SJSA1 (cell line): ENCODE data around the gene WDR26. TPM values are rescaled to one million over a fixed set of nuclear protein-coding genes. Genes with fewer than 3 reads are reported as not detected.
A peak's percentile ranks its signal among the peaks of the same experiment; 100 is the strongest.
"Not testable (repeated sequence)": the region's sequence is repeated elsewhere in the genome, so short reads cannot be mapped to it uniquely, and the experiment has no call there.

Source experiments
- DNase-seq, 2 experiments: peaks; one replicate each; pipeline ENCODE4 v3.0.0-alpha.2; 2015 to 2020; ENCODE audit warnings: low spot score in 2 of 2, low read depth in 1 of 2
- H3K27ac ChIP-seq: fragments of 250-450 bp; sonication (Bioruptor Pico); 2 replicates; pipeline ENCODE4 v1.5.1; 2020; ENCODE audit warnings: mild to moderate bottlenecking, moderate library complexity
- H3K27me3 ChIP-seq: fragments of 250-450 bp; sonication (Bioruptor Pico); replicated peaks from 2 replicates; pipeline ENCODE4 v1.5.1; 2020; ENCODE audit warnings: mild to moderate bottlenecking, moderate library complexity
- H3K36me3 ChIP-seq: fragments of 250-450 bp; sonication (Bioruptor Pico); 2 replicates; pipeline ENCODE4 v1.5.1; 2020; ENCODE audit warnings: mild to moderate bottlenecking
- H3K4me1 ChIP-seq: fragments of 250-450 bp; sonication (Bioruptor Pico); replicated peaks from 2 replicates; pipeline ENCODE4 v1.6.1; 2021; ENCODE audit warnings: mild to moderate bottlenecking
- H3K4me3 ChIP-seq: fragments of 250-450 bp; sonication (Bioruptor Pico); 2 replicates; pipeline ENCODE4 v1.5.1; 2020; ENCODE audit warnings: mild to moderate bottlenecking
- H3K9me3 ChIP-seq: fragments of 250-450 bp; sonication (Bioruptor Pico); replicated peaks from 2 replicates; pipeline ENCODE4 v1.5.1; 2020; ENCODE audit warnings: mild to moderate bottlenecking
- total RNA-seq: library from RNA; depleted of rRNA; stranded (reverse); fragments of >200 nt; shearing (Covaris generic); gene quantifications from 2 replicates; pipeline ENCODE4 v1.2.3, GENCODE V29; 2014; rRNA removed

Gene WDR26
- total RNA-seq: 29.4 and 37.2 TPM in 2 replicates

GRCh38 chr1:224434691-224435317, at the start of gene WDR26:
Gene WDR26 (minus strand): TSS chr1:224434797.
- H3K36me3 ChIP-seq: peaks cover 27% of the 10 kb centered on the region
- no peaks in the 10 kb centered on the region for H3K9me3 ChIP-seq
- H3K27me3 ChIP-seq: no peaks in the 10 kb centered on the region
- peaks cover 36% of the 10 kb centered on the region for H3K4me1 ChIP-seq
- peak within 1 kb of the TSS; percentile 85 for H3K27ac ChIP-seq
- peak within 1 kb of the TSS; percentile 67 for H3K4me3 ChIP-seq
- peak; percentile 57 to 76 for DNase-seq

- DNase-seq, H3K36me3 ChIP-seq, H3K27me3 ChIP-seq: not testable (repeated sequence)
Observed at GRCh38 chr1:224483206-224483605, 48.6 kb upstream of the WDR26 start.

GRCh38 chr1:224482619-224483018, 48.0 kb upstream of the WDR26 start:
- H3K4me3 ChIP-seq: no peak overlapping the region
- DNase-seq: no peak
- H3K4me1 ChIP-seq: peaks cover 5% of the 10 kb centered on the region
- H3K27ac ChIP-seq: no peak overlapping the region
- H3K27me3 ChIP-seq: no peaks in the 10 kb centered on the region
- H3K36me3 ChIP-seq: no peaks in the 10 kb centered on the region
- no peaks in the 10 kb centered on the region for H3K9me3 ChIP-seq

More at GRCh38 chr1:224483206-224483605, 48.6 kb upstream of the WDR26 start:
- H3K4me3 ChIP-seq, H3K9me3 ChIP-seq, H3K27ac ChIP-seq, H3K4me1 ChIP-seq: not testable (repeated sequence)

- Histone ChIP-seq H3K27ac (no peak overlapping the region), H3K4me1 (no peaks in the 10 kb centered on the region)
Observed at GRCh38 chr1:224481601-224482000, 47.0 kb upstream of the WDR26 start.

GRCh38 chr1:224480888-224481459, 46.4 kb upstream of the WDR26 start:
- DNase-seq: not testable (repeated sequence)

More at GRCh38 chr1:224481601-224482000, 47.0 kb upstream of the WDR26 start:
- DNase-seq: no peak
- Histone ChIP-seq H3K4me3 (no peak overlapping the region), H3K27me3 (no peaks in the 10 kb centered on the region), H3K9me3 (no peaks in the 10 kb centered on the region), H3K36me3 (no peaks in the 10 kb centered on the region)

GRCh38 chr1:224480200-224480599, 45.6 kb upstream of the WDR26 start:
- H3K9me3 ChIP-seq, H3K27ac ChIP-seq, H3K36me3 ChIP-seq, H3K4me3 ChIP-seq, H3K4me1 ChIP-seq, DNase-seq, H3K27me3 ChIP-seq: not testable (repeated sequence)

More at GRCh38 chr1:224480888-224481459, 46.4 kb upstream of the WDR26 start:
- H3K4me1 ChIP-seq, H3K36me3 ChIP-seq, H3K4me3 ChIP-seq, H3K27ac ChIP-seq, H3K9me3 ChIP-seq, H3K27me3 ChIP-seq: not testable (repeated sequence)

GRCh38 chr1:224472806-224473205, 38.2 kb upstream of the WDR26 start:
- H3K4me3 ChIP-seq: no peak overlapping the region
- DNase-seq: no peak
- H3K27ac ChIP-seq: no peak overlapping the region
- no peaks in the 10 kb centered on the region for H3K36me3 ChIP-seq
- H3K9me3 ChIP-seq: no peaks in the 10 kb centered on the region
- no peaks in the 10 kb centered on the region for H3K4me1 ChIP-seq
- no peaks in the 10 kb centered on the region for H3K27me3 ChIP-seq

GRCh38 chr1:224466154-224466553, 31.6 kb upstream of the WDR26 start:
- no peaks in the 10 kb centered on the region for H3K9me3 ChIP-seq
- H3K4me1 ChIP-seq: no peaks in the 10 kb centered on the region
- no peak overlapping the region for H3K27ac ChIP-seq
- H3K4me3 ChIP-seq: no peak overlapping the region
- no peaks in the 10 kb centered on the region for H3K36me3 ChIP-seq
- DNase-seq: no peak
- H3K27me3 ChIP-seq: no peaks in the 10 kb centered on the region

- H3K27ac ChIP-seq: no peak overlapping the region
- DNase-seq: no peak
- H3K4me1 ChIP-seq: peaks cover 10% of the 10 kb centered on the region
- no peaks in the 10 kb centered on the region for H3K27me3 ChIP-seq
- H3K9me3 ChIP-seq: no peaks in the 10 kb centered on the region
- no peak overlapping the region for H3K4me3 ChIP-seq
- H3K36me3 ChIP-seq: no peaks in the 10 kb centered on the region
Observed at GRCh38 chr1:224459966-224460365, 25.4 kb upstream of the WDR26 start.

GRCh38 chr1:224458996-224459395, 24.4 kb upstream of the WDR26 start:
- no peaks in the 10 kb centered on the region for H3K36me3 ChIP-seq
- no peak for DNase-seq
- no peak overlapping the region for H3K27ac ChIP-seq
- H3K4me1 ChIP-seq: peaks cover 10% of the 10 kb centered on the region
- H3K27me3 ChIP-seq: no peaks in the 10 kb centered on the region
- no peaks in the 10 kb centered on the region for H3K9me3 ChIP-seq
- no peak overlapping the region for H3K4me3 ChIP-seq

- H3K27ac ChIP-seq: no peak overlapping the region
- H3K4me3 ChIP-seq: no peak overlapping the region
- H3K9me3 ChIP-seq: no peaks in the 10 kb centered on the region
- no peaks in the 10 kb centered on the region for H3K36me3 ChIP-seq
- no peak for DNase-seq
- peaks cover 10% of the 10 kb centered on the region for H3K4me1 ChIP-seq
- no peaks in the 10 kb centered on the region for H3K27me3 ChIP-seq
Observed at GRCh38 chr1:224458296-224458695, 23.7 kb upstream of the WDR26 start.

GRCh38 chr1:224457782-224458144, 23.2 kb upstream of the WDR26 start:
- Histone ChIP-seq H3K9me3 (no peaks in the 10 kb centered on the region), H3K4me1 (peaks cover 10% of the 10 kb centered on the region), H3K4me3 (no peak overlapping the region), H3K27ac (no peak overlapping the region), H3K36me3 (no peaks in the 10 kb centered on the region), H3K27me3 (no peaks in the 10 kb centered on the region)
- no peak for DNase-seq

GRCh38 chr1:224456637-224456953, 22.0 kb upstream of the WDR26 start:
- peaks cover 10% of the 10 kb centered on the region for H3K4me1 ChIP-seq
- no peaks in the 10 kb centered on the region for H3K36me3 ChIP-seq
- no peak overlapping the region for H3K4me3 ChIP-seq
- no peak for DNase-seq
- H3K27me3 ChIP-seq: no peaks in the 10 kb centered on the region
- H3K27ac ChIP-seq: no peak overlapping the region
- H3K9me3 ChIP-seq: no peaks in the 10 kb centered on the region

GRCh38 chr1:224454402-224455055, 19.9 kb upstream of the WDR26 start:
- H3K27ac ChIP-seq: no peak overlapping the region

More at GRCh38 chr1:224454402-224455055, 19.9 kb upstream of the WDR26 start:
- no peaks in the 10 kb centered on the region for H3K27me3 ChIP-seq
- no peaks in the 10 kb centered on the region for H3K36me3 ChIP-seq
- no peak overlapping the region for H3K4me3 ChIP-seq
- H3K4me1 ChIP-seq: peaks cover 22% of the 10 kb centered on the region
- DNase-seq: no peak
- no peaks in the 10 kb centered on the region for H3K9me3 ChIP-seq
